K562 (cell line): ENCODE data around the gene DDIT3.

ENCODE experiments used
- ATF7 ChIP-seq: fragments of 450-650 bp; IDR thresholded peaks from 2 replicates; pipeline ENCODE4 v1.7.1; 2014; ENCODE audit warnings: mild to moderate bottlenecking, moderate library complexity
- EZH2 ChIP-seq: IDR thresholded peaks from 2 replicates; pipeline ENCODE4 v1.6.1; 2012; ENCODE audit warnings: low read depth, mild to moderate bottlenecking, inconsistent platforms, low read length, borderline replicate concordance
- FOXA3 ChIP-seq, 2 experiments: fragments of 450-650 bp in 1 of 2; sonication (generic) in 1 of 2; formaldehyde crosslinking; IDR thresholded peaks in 1 of 2; conservative IDR thresholded peaks in 1 of 2; 2 replicates each; pipeline versions ENCODE4 v1.4.0 to v1.8.0; 2020 to 2022; ENCODE audit warnings: mild to moderate bottlenecking in 2 of 2, missing genetic modification reagents in 1 of 2
- KAT2B ChIP-seq: IDR thresholded peaks from one replicate; pipeline ENCODE4 v1.6.1; 2012; ENCODE audit warnings: low read depth, mild to moderate bottlenecking, control low read depth, inconsistent platforms, low read length, moderate library complexity
- NR3C1 ChIP-seq: sonication (generic); formaldehyde crosslinking; IDR thresholded peaks from 2 replicates; pipeline ENCODE4 v1.8.1; 2022; ENCODE audit warnings: missing genetic modification reagents
- POLR2AphosphoS5 ChIP-seq: IDR thresholded peaks from 2 replicates; pipeline ENCODE4 v1.6.1; 2011; ENCODE audit warnings: mild to moderate bottlenecking, low read depth, low read length, moderate library complexity; ENCODE audit not compliant: control insufficient read depth, insufficient read depth
- SMAD2 ChIP-seq: fragments of 150-350 bp; IDR thresholded peaks from 2 replicates; pipeline ENCODE4 v1.6.1; 2014; ENCODE audit warnings: low read depth, mild to moderate bottlenecking, low read length
- SMC3 ChIP-seq: conservative IDR thresholded peaks from 2 replicates; pipeline ENCODE4 v1.6.1; 2011; ENCODE audit warnings: low read depth, low read length, improper control_type of control experiment; ENCODE audit not compliant: insufficient read depth
- ZEB2 ChIP-seq: fragments of 450-650 bp; IDR thresholded peaks from 2 replicates; pipeline ENCODE4 v1.6.1; 2016
- ZNF143 ChIP-seq: sonication (generic); formaldehyde crosslinking; IDR thresholded peaks from 2 replicates; pipeline ENCODE4 v1.9.0; 2022; ENCODE audit warnings: mild to moderate bottlenecking, missing genetic modification reagents
- ZNF695 ChIP-seq: fragments of 450-650 bp; formaldehyde crosslinking; IDR thresholded peaks from 2 replicates; pipeline ENCODE4 v1.4.0; 2020; ENCODE audit warnings: mild to moderate bottlenecking, moderate library complexity
- TF ChIP-seq, protein P1 (sequence below): sonication (generic); formaldehyde crosslinking; IDR thresholded peaks from 2 replicates; pipeline ENCODE4 v1.8.0; 2022; ENCODE audit warnings: mild to moderate bottlenecking, low read depth, missing genetic modification reagents
- TF ChIP-seq, protein P2 (sequence below), 3 experiments: IDR thresholded peaks in 2 of 3; conservative IDR thresholded peaks in 1 of 3; 2 replicates each; pipeline ENCODE4 v1.5.1; 2011 to 2012; ENCODE audit warnings: low read length in 3 of 3, mild to moderate bottlenecking in 3 of 3, control low read depth in 2 of 3, improper control_type of control experiment in 1 of 3, inconsistent platforms in 1 of 3, low read depth in 1 of 3, mixed read lengths in 1 of 3, moderate library complexity in 1 of 3; ENCODE audit not compliant: insufficient read depth in 2 of 3
- TF ChIP-seq, protein P3 (sequence below): sonication (generic); formaldehyde crosslinking; IDR thresholded peaks from 2 replicates; pipeline ENCODE4 v1.5.0; 2020; ENCODE audit warnings: missing genetic modification reagents

DNA sequence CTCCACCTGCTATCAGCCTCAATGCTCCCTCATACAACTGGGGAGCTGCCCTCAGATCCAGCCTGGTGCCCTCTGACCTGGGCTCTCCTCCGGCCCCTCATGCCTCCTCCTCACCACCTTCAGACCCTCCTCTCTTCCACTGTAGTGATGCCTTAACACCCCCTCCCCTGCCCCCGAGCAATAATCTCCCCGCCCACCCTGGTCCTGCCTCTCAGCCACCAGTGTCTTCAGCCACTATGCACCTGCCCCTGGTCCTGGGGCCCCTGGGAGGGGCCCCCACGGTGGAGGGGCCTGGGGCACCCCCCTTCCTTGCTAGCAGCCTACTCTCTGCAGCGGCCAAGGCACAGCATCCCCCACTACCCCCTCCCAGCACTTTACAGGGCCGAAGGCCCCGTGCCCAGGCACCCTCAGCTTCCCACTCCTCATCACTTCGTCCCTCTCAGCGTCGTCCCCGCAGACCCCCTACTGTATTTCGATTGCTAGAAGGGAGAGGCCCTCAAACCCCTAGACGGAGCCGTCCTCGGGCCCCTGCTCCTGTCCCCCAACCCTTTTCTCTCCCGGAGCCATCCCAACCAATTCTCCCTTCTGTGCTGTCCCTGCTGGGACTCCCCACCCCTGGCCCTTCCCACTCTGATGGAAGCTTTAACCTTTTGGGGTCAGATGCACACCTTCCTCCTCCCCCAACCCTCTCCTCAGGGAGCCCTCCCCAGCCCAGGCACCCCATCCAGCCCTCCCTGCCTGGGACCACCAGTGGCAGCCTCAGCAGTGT, 5.5 kb upstream of the DDIT3 start:
- TF ChIP-seq, protein P1, sequence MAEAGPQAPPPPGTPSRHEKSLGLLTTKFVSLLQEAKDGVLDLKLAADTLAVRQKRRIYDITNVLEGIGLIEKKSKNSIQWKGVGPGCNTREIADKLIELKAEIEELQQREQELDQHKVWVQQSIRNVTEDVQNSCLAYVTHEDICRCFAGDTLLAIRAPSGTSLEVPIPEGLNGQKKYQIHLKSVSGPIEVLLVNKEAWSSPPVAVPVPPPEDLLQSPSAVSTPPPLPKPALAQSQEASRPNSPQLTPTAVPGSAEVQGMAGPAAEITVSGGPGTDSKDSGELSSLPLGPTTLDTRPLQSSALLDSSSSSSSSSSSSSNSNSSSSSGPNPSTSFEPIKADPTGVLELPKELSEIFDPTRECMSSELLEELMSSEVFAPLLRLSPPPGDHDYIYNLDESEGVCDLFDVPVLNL, result no peak
- TF ChIP-seq KAT2B, result no peak
- TF ChIP-seq, protein P2, sequence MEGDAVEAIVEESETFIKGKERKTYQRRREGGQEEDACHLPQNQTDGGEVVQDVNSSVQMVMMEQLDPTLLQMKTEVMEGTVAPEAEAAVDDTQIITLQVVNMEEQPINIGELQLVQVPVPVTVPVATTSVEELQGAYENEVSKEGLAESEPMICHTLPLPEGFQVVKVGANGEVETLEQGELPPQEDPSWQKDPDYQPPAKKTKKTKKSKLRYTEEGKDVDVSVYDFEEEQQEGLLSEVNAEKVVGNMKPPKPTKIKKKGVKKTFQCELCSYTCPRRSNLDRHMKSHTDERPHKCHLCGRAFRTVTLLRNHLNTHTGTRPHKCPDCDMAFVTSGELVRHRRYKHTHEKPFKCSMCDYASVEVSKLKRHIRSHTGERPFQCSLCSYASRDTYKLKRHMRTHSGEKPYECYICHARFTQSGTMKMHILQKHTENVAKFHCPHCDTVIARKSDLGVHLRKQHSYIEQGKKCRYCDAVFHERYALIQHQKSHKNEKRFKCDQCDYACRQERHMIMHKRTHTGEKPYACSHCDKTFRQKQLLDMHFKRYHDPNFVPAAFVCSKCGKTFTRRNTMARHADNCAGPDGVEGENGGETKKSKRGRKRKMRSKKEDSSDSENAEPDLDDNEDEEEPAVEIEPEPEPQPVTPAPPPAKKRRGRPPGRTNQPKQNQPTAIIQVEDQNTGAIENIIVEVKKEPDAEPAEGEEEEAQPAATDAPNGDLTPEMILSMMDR (IDR thresholded peaks at IDR 0.05 in 2 of 3, conservative IDR thresholded peaks at IDR 0.05 in 1 of 3; ENCODE audit: insufficient read depth in 2 of 3, low read depth in 1 of 3, low read length in 3 of 3), result no peak
- TF ChIP-seq EZH2, result no peak
- no peak for TF ChIP-seq ATF7
- no peak for TF ChIP-seq ZNF695 (CRISPR knock-in tag)
- TF ChIP-seq ZEB2, result no peak
- TF ChIP-seq ZNF143, result no peak
- TF ChIP-seq POLR2AphosphoS5, result no peak
- TF ChIP-seq FOXA3 (CRISPR knock-in tag; conservative IDR thresholded peaks at IDR 0.05 in 1 of 2, IDR thresholded peaks at IDR 0.05 in 1 of 2), result no peak
- TF ChIP-seq, protein P3, sequence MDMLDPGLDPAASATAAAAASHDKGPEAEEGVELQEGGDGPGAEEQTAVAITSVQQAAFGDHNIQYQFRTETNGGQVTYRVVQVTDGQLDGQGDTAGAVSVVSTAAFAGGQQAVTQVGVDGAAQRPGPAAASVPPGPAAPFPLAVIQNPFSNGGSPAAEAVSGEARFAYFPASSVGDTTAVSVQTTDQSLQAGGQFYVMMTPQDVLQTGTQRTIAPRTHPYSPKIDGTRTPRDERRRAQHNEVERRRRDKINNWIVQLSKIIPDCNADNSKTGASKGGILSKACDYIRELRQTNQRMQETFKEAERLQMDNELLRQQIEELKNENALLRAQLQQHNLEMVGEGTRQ (CRISPR knock-in tag), result no peak
- TF ChIP-seq NR3C1 (CRISPR knock-in tag), result no peak
- no peak for TF ChIP-seq SMC3
- TF ChIP-seq SMAD2, result no peak
